Breast epithelium (tissue), 3 donors: ENCODE results near the gene GRSF1.

Source experiments
- POLR2A ChIP-seq: fragments of 450-650 bp; IDR thresholded peaks from one replicate; pipeline ENCODE4 v1.6.1; 2016; ENCODE audit warnings: antibody characterized with exemption, mild to moderate bottlenecking, moderate library complexity
- POLR2AphosphoS5 ChIP-seq, 3 donors: sonication (generic); formaldehyde crosslinking; IDR thresholded peaks; one replicate each; pipeline ENCODE4 v1.6.1; 2017; ENCODE audit warnings: antibody characterized with exemption in 3 of 3

GRCh38 chr4:70830054-70830453, 9.6 kb downstream of the GRSF1 start:
- TF ChIP-seq POLR2AphosphoS5 (IDR thresholded peaks at IDR 0.05): no peak
- no peak for TF ChIP-seq POLR2A
